ENCODE data around the gene ANKRD44. TPM values are rescaled to one million over a fixed set of nuclear protein-coding genes. Genes with fewer than 3 reads are reported as not detected.
A peak's percentile ranks its signal among the peaks of the same experiment; 100 is the strongest.

ANKRD44 gene
- total and polyA plus RNA-seq, 7 donors, result 0.35 to 9.3 (median 1.7) TPM

DNA sequence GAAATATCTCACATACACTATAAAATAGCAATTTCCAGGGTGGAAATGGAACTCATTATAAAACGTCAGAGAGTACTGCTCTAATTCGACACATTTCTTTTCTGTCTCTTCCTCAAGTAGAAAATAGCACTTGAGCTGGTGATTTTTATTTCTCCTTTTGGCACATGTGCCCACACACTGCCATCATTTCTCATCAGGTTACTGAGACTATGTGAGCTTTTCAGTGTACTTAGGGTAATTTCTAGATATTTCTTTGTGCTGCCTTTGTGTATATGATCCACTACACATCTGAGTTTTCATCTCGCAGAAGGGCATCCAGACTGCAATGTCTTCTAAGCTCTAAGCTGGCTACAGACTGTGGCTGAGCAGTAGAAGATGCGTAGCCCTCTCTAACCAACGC, 321.9 kb downstream of the ANKRD44 start:
- intact Hi-C loops (cut with DNase I), result loop anchor here in 1 of 2 donors (5.0 kb wide), 1 partner anchor 61 kb away; the partner anchor contains the start of gene PGAP1
- H3K27ac ChIP-seq, result peak overlapping the region; percentile 46
- peak in 1 of 4 donors; percentile 43 for ATAC-seq

DNA sequence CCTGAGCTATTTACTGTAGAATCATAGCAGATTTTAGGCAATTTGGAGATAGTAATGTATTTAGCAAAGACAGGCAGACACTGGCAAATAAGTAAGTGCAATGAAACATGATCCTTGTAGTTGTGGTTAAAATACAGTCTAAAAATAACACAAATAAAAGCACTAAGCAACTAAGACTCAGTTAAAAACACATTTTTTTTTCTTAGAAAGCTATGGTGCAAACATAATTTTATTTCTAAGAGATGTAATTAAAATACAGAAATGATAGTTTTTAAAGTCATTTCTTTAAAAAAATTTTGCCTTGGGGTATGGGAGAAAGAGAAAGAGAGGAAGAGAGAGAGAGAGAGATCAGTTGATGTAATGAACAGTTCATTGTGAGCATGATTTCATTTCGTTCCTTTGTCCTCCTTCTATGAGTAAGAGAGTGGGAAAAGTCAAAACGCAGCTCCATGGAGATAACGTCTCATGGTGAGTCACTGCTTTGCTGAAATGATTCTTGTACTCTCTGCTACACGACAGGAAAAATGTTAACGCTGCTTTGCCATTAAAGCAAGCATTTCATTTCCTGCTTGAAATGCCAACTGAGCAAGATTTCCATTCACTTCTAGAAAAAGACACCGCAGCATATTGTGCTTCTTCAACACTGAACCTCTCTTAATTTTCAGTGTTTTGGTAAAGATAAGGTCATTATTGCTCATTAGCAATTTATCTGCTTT, 322.8 kb downstream of the ANKRD44 start:
- peak; percentile 84 to 97 (median 90) for ATAC-seq
- intact Hi-C loops (cut with DNase I), result loop anchor here in 1 of 2 donors (5.0 kb wide), 1 partner anchor 61 kb away; the partner anchor contains the start of gene PGAP1
- no peaks in the 10 kb centered on the region for H3K27me3 ChIP-seq (ENCODE audit: insufficient read depth in 3 of 3, low read length in 2 of 3)
- peaks cover 19% of the 10 kb centered on the region for H3K4me1 ChIP-seq
- no peaks in the 10 kb centered on the region for H3K9me3 ChIP-seq
- H3K36me3 ChIP-seq (ENCODE audit: insufficient read depth in 1 of 2, low read depth in 1 of 2), result no peaks in the 10 kb centered on the region
- 5 to 6% (median 5%) methylated on average over 6 of the region's 6 CpGs for WGBS, 3 donors
- TF ChIP-seq, protein P1, sequence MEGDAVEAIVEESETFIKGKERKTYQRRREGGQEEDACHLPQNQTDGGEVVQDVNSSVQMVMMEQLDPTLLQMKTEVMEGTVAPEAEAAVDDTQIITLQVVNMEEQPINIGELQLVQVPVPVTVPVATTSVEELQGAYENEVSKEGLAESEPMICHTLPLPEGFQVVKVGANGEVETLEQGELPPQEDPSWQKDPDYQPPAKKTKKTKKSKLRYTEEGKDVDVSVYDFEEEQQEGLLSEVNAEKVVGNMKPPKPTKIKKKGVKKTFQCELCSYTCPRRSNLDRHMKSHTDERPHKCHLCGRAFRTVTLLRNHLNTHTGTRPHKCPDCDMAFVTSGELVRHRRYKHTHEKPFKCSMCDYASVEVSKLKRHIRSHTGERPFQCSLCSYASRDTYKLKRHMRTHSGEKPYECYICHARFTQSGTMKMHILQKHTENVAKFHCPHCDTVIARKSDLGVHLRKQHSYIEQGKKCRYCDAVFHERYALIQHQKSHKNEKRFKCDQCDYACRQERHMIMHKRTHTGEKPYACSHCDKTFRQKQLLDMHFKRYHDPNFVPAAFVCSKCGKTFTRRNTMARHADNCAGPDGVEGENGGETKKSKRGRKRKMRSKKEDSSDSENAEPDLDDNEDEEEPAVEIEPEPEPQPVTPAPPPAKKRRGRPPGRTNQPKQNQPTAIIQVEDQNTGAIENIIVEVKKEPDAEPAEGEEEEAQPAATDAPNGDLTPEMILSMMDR (IDR thresholded peaks at IDR 0.05), result no peak
- H3K4me3 ChIP-seq, result peak overlapping the region; percentile 53
- peak overlapping the region; percentile 46 for H3K27ac ChIP-seq
- no peak for DNase-seq

More for the DNA sequence above, 321.9 kb downstream of the ANKRD44 start:
- H3K4me3 ChIP-seq, result peak overlapping the region; percentile 53
- peaks cover 19% of the 10 kb centered on the region for H3K4me1 ChIP-seq
- H3K27me3 ChIP-seq (ENCODE audit: insufficient read depth in 3 of 3, low read length in 2 of 3), result no peaks in the 10 kb centered on the region
- TF ChIP-seq, protein P1 (IDR thresholded peaks at IDR 0.05), result no peak
- no peak for DNase-seq
- H3K36me3 ChIP-seq (ENCODE audit: insufficient read depth in 1 of 2, low read depth in 1 of 2), result no peaks in the 10 kb centered on the region
- WGBS, 3 donors, result 62 to 71% (median 63%) methylated on average over 5 of the region's 5 CpGs
- H3K9me3 ChIP-seq, result no peaks in the 10 kb centered on the region

DNA sequence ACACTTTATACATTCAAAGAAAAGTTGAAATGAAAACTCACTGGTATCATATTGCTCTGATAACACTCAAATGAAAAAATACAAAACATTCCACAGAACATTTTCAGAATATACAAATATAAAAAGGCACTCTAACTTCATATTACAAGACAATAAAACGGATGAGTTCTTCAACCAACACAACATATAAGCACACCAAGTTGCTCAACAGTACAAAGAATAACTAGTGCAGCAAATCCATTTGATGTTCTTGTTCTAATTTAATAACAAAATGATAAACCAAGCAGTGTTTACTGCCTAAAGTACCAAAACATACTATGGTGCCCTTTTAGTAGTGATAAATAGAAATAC, 323.3 kb downstream of the ANKRD44 start:
- Histone ChIP-seq H3K27ac (peak overlapping the region; percentile 46), H3K4me3 (peak overlapping the region; percentile 53), H3K36me3 (ENCODE audit: insufficient read depth in 1 of 2, low read depth in 1 of 2) (no peaks in the 10 kb centered on the region), H3K9me3 (no peaks in the 10 kb centered on the region), H3K4me1 (peaks cover 19% of the 10 kb centered on the region), H3K27me3 (ENCODE audit: insufficient read depth in 3 of 3, low read length in 2 of 3) (no peaks in the 10 kb centered on the region)
- WGBS, 3 donors, result 16 to 35% (median 24%) methylated on average over 1 of the region's 1 CpG
- intact Hi-C loops (cut with DNase I), result loop anchor here in 1 of 2 donors (5.0 kb wide), 1 partner anchor 60 kb away; the partner anchor contains the start of gene PGAP1
- ATAC-seq, result peak in 2 of 4 donors; percentile 4 to 46
- TF ChIP-seq, protein P1 (IDR thresholded peaks at IDR 0.05), result no peak
- DNase-seq, result no peak

DNA sequence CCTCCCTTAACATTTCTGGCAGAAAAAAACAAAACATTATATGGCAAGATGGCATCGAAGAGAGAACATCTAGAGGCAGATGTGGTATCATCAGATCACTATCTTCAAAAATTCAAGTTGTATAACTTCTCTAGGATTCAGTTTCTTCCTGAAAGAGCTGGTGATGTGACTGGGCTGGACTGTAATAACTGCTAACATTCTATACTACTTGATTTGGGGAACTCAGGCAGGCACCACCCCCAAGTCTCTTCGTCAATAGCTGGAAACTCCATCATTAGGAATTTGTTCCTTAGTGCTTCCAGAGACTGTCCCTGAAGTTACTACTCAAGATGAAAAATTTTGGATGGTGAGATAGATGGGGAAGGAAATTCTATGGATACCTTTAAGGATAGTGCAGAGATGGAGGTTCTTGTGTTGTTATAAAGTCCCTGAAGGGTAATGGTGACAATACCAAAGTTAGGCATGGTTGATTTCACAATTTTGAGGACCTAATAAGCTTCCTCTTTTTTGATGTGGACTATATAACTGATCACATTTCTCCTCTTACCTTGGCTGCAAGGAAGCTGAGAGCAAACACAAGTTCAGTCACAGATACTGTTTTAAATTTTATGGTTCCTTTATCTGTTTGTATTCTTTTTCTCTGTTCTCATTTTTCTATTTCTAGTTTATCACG, 324.9 kb downstream of the ANKRD44 start:
- intact Hi-C loops (cut with DNase I), result loop anchor here in 1 of 2 donors (5.0 kb wide), 1 partner anchor 58 kb away; the partner anchor contains the start of gene PGAP1
- no peaks in the 10 kb centered on the region for H3K9me3 ChIP-seq
- peaks cover 19% of the 10 kb centered on the region for H3K4me1 ChIP-seq
- ATAC-seq, result no peak
- no peaks in the 10 kb centered on the region for H3K27me3 ChIP-seq (ENCODE audit: insufficient read depth in 3 of 3, low read length in 2 of 3)
- no peak for DNase-seq
- H3K27ac ChIP-seq, result no peak overlapping the region
- TF ChIP-seq, protein P1 (IDR thresholded peaks at IDR 0.05), result no peak
- H3K4me3 ChIP-seq, result no peak overlapping the region
- H3K36me3 ChIP-seq (ENCODE audit: insufficient read depth in 1 of 2, low read depth in 1 of 2), result no peaks in the 10 kb centered on the region
- 90 to 97% (median 93%) methylated on average over 3 of the region's 3 CpGs for WGBS, 3 donors
